ENCODE data around the gene MRPL49. TPM values are rescaled to one million over a fixed set of nuclear protein-coding genes. Genes with fewer than 3 reads are reported as not detected.

MRPL49 gene
- total RNA-seq (10 to 100 TPM; 42.8 to 44.8 TPM), total RNA-seq (40.4 to 66.6 reads per million in 2 donors)

DNA sequence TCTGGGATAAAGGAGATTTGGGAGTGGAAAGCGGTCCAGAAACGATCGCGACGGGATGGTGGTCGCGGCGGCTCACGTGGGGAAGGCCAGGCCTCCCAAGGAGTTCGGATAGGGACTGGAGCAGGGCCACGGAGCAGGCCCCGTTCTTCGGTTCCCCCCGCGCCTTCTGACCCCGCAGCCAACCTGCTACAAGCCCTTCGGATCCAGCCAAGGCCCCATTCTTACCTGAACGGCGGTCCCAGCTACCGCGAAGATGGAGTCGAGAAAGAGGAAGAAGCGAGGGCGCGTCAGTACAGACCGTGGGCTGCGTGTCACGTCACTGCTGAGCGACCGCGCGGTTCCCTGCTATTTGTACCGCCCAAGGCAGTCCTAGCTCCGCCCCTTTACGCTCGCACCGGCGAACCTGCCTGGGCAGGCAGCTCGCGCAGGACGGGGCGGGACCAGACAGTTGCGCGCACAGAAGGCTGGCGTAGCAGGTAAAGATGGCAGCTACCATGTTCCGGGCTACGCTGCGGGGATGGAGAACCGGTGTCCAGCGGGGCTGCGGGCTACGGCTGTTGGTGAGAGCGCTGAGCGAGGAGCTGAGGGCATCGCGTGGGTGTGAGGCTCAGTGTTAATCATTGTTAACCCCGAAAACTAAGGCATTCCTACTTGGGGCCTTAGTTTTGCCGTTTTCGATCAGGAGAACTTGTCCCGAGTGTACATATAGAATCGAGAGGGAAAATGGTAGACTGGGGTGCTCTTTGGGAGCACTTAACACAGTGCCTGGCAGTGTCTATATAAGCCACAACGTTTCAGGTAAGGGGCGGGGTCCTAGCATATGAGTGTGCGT is at the start of gene MRPL49, which contains the start of gene FAU:
MRPL49 (plus strand) TSS at position 457 of the 832 bp plus-strand sequence; CDS start at position 483, 26 bp downstream.
FAU (minus strand) TSS at position 270 of the 832 bp plus-strand sequence. CDS start 321 bp downstream, outside the sequence.
- DNase-seq (peak; percentile 96 to 97 (median 97)), ATAC-seq (peak; percentile 81)
- Mint-ChIP-seq H3K4me1 (peaks cover 27% of the 10 kb centered on the region), H3K4me3 (peak within 1 kb of the TSS; percentile 99), H3K27me3 (no peaks in the 10 kb centered on the region), H3K27ac (peak within 1 kb of the TSS; percentile 99), H3K36me3 (ENCODE audit: low read depth) (peaks cover 12% of the 10 kb centered on the region)
- H3K9me3 ChIP-seq (ENCODE audit: control insufficient read depth, low read length, poor library complexity, severe bottlenecking), result no peaks in the 10 kb centered on the region

DNA sequence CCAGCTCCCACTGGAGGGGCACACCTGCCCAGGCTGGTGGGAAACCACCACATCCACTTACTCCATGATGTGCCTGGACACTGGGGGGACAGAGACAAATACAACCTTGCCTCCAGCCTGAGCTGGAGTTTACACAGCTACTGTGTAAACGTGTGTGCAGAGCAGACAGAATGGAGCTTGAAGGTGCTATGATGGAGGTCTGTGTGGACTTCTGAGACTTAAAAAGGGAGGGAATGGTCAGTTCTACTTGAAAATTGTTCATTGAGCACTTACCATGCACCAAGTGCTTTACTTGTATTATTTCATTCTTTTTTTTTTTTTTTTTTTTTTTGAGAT is 49.5 kb upstream of the MRPL49 start:
- Mint-ChIP-seq H3K4me1 (no peaks in the 10 kb centered on the region), H3K4me3 (no peak overlapping the region), H3K36me3 (ENCODE audit: low read depth) (no peaks in the 10 kb centered on the region), H3K27me3 (no peaks in the 10 kb centered on the region), H3K27ac (no peak overlapping the region)
- DNase-seq, result no peak
- no peak for ATAC-seq
- H3K9me3 ChIP-seq (ENCODE audit: control insufficient read depth, low read length, poor library complexity, severe bottlenecking), result no peaks in the 10 kb centered on the region

DNA sequence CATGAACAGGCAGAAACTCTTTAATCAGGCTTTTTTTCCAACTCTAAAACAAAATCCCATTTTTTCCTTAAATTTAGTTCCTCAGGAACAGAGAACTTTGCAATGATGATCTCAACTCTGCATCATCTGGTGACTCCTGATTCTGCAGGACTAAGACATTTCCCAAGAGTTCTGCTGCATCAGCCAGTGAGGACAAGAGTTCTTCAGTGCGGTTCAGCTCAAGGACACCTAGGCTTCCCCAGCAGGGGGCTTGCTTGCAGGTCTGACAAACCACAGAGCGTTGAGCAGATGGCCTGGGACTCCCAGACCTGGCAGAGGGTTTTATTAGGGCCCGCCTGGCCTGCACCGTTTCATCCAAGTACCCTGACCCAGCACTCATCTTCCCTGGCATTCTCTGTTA is 44.7 kb upstream of the MRPL49 start:
- H3K36me3 Mint-ChIP-seq (ENCODE audit: low read depth), result no peaks in the 10 kb centered on the region
- no peaks in the 10 kb centered on the region for H3K27me3 Mint-ChIP-seq

DNA sequence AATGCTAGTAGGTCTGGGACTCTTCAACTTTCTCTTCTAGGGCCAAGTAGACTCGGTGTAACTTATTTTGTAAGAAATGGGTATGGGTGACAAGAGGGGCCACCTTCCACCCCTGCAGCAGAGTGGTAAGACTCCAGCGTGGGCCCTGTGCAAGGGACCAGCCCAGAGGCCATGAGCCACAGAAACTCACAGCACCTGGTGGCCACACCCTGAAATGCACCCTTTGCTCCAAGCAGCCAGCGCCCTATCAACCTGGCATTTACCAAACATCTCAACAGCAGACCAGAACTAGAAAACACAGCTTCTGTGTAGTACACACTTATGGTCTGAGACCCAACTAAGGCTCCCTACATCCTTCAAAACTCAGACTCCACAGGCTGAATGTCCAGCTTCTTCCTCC is 44.0 kb upstream of the MRPL49 start:
- H3K27ac Mint-ChIP-seq, result peak overlapping the region; percentile 49
- H3K27me3 Mint-ChIP-seq, result no peaks in the 10 kb centered on the region
- ATAC-seq (peak; percentile 99), DNase-seq (peak; percentile 49 to 66 (median 54))
- H3K36me3 Mint-ChIP-seq (ENCODE audit: low read depth), result no peaks in the 10 kb centered on the region
- H3K4me1 Mint-ChIP-seq, result peaks cover 8% of the 10 kb centered on the region
- H3K4me3 Mint-ChIP-seq, result no peak overlapping the region
- no peaks in the 10 kb centered on the region for H3K9me3 ChIP-seq (ENCODE audit: control insufficient read depth, low read length, poor library complexity, severe bottlenecking)

More for the DNA sequence above, 44.7 kb upstream of the MRPL49 start:
- no peak for ATAC-seq
- Mint-ChIP-seq H3K27ac (peak overlapping the region; percentile 49), H3K4me1 (peaks cover 8% of the 10 kb centered on the region), H3K4me3 (peak overlapping the region; percentile 25)
- no peaks in the 10 kb centered on the region for H3K9me3 ChIP-seq (ENCODE audit: control insufficient read depth, low read length, poor library complexity, severe bottlenecking)
- no peak for DNase-seq

DNA sequence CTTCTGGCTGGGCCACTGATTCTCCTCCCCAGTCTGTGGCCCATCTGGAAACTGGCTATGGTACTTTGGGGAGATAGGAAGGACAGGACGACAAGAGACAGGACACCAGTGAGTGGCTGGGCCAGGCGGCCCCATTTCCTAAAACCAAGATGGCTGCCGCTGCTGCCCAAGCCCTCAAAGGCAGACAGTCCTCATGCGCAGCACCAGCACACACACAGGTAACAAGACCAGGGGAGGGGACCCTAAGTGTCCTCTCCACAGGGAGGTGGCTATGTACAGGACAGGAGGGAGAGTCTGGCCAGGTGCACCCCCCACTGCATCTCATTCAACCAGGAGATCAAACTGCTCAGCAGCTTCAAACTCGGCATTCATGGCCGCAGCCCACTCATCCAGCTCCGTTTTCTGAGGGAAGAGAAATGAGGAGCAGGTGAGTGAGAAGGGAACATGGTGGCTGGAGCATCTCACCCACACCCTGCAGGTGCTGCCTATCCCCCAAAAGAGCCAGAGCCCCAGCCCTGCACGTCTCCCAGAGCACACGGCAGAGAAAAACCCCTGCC is 43.3 kb upstream of the MRPL49 start:
- H3K4me1 Mint-ChIP-seq, result peaks cover 12% of the 10 kb centered on the region
- no peak overlapping the region for H3K4me3 Mint-ChIP-seq
- ATAC-seq (no peak), DNase-seq (no peak)
- H3K36me3 Mint-ChIP-seq (ENCODE audit: low read depth), result no peaks in the 10 kb centered on the region
- peak overlapping the region; percentile 49 for H3K27ac Mint-ChIP-seq
- H3K9me3 ChIP-seq (ENCODE audit: control insufficient read depth, low read length, poor library complexity, severe bottlenecking), result no peaks in the 10 kb centered on the region
- H3K27me3 Mint-ChIP-seq, result no peaks in the 10 kb centered on the region

DNA sequence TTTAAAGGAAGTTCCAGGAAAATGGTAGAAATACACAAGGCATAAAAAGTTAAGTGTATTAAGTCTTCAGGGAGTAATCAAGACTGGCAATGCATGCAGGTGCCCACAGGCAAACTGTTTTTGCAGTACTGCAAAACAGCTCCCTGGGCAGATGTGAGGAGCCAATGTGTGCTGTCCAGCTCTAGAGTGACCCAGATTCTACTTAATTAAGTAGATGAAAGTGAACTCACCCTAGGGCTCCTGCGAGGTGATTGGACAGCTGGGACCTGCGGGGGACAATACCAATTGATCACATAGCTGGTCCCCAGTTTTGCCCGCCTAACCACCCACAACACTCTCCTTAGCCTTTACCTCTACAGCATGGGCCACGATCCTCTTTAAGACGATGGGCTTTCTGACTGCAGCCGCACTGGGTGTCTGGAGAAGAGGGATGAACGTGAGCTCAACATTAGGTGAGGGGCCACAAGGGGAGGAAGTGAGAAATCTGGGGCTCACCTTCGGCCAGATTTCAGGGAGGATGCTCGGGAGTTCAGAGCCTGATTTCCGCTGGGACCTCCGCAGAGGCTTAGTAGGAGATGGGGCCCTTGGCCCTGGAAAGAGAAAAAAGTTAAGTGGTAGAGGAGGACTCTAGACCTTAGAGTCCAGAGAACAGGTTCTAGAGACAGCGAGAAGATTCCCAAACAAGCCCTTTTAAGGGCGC is 38.8 kb upstream of the MRPL49 start:
- DNase-seq (no peak), ATAC-seq (no peak)
- H3K9me3 ChIP-seq (ENCODE audit: control insufficient read depth, low read length, poor library complexity, severe bottlenecking), result no peaks in the 10 kb centered on the region
- Mint-ChIP-seq H3K36me3 (ENCODE audit: low read depth) (peaks cover 8% of the 10 kb centered on the region), H3K27me3 (no peaks in the 10 kb centered on the region), H3K4me3 (peak overlapping the region; percentile 98), H3K4me1 (peaks cover 21% of the 10 kb centered on the region), H3K27ac (peak overlapping the region; percentile 96)

DNA sequence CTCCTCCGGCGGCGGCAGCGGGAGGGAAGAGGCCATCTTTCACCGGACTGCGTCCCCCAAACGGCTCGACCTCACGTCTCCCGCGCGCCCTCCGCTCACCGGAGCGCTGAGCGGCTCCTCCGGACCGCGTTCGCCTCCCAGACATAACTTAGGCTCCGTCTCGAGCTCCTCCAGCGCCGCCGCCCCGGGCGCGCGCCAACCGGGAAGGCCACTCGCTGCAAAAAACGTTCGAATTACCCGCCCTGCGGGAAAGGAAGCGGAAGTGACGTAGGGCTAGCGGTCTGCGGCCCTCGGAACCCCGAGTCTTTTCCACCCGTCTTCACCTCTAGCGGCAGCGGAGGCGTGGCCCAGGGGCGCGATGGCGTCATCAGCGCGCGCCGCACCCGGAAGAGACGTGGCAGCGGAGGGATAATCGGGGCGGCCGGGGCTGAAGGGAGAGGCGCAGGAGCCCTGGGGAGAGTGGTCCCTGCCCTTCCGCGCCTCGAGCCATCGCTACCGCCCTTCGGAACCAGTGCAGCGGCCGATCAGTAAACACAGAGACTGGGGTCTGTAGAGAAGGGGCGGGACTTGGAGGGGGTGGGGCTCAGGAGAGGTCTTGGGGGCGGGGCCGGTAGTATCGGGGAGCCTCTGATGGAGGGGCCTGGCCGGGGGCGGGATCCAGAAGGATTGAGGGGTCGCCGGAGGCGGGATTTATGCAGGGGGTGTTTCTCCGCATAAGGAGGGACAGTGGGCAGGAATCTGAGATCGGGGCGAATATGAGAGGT is 38.1 kb upstream of the MRPL49 start, which contains the start of the genes CDCA5 and ZFPL1:
CDCA5 (minus strand) TSS at position 207 of the 764 bp plus-strand sequence; CDS start at position 145, 62 bp downstream.
ZFPL1 (plus strand) TSS at position 389 of the 764 bp plus-strand sequence. CDS start 477 bp downstream, outside the sequence.
- H3K9me3 ChIP-seq (ENCODE audit: control insufficient read depth, low read length, poor library complexity, severe bottlenecking), result no peaks in the 10 kb centered on the region
- DNase-seq (peak; percentile 92 to 95 (median 92)), ATAC-seq (peak; percentile 92)
- H3K27me3 Mint-ChIP-seq, result no peaks in the 10 kb centered on the region
- H3K4me3 Mint-ChIP-seq, result peak within 1 kb of the TSS; percentile 98
- H3K27ac Mint-ChIP-seq, result peak within 1 kb of the TSS; percentile 96
- peaks cover 10% of the 10 kb centered on the region for H3K36me3 Mint-ChIP-seq (ENCODE audit: low read depth)
- H3K4me1 Mint-ChIP-seq, result peaks cover 22% of the 10 kb centered on the region

DNA sequence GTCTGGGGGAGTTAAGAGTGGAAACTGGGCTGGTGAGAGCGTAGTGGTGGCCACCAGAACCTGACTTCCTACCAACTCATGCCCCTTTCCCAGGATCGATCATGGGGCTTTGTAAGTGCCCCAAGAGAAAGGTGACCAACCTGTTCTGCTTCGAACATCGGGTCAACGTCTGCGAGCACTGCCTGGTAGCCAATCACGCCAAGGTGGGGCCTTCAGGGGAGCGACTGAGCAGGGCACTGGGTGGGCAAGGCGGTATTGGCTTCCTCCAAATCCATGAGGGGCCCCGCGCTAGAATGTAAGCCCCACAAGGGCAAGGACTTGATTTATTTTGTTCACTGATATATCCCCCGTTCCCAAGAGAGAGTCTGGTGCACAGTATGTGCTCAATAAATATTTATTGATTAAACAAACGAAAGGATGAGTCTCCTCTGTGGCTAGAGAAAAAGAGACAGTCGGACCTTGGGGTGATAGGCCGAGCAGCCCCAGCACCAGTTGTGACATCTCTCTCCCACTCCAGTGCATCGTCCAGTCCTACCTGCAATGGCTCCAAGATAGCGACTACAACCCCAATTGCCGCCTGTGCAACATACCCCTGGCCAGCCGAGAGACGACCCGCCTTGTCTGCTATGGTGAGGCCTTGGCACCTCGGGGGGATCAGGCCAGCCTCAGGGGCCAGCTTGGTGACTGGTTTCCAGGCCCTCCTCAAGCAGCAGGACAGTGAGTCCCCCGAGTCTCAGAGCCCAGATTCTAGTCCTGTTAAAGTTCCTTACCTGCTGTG is 37.3 kb upstream of the MRPL49 start:
- peaks cover 10% of the 10 kb centered on the region for H3K36me3 Mint-ChIP-seq (ENCODE audit: low read depth)

DNA sequence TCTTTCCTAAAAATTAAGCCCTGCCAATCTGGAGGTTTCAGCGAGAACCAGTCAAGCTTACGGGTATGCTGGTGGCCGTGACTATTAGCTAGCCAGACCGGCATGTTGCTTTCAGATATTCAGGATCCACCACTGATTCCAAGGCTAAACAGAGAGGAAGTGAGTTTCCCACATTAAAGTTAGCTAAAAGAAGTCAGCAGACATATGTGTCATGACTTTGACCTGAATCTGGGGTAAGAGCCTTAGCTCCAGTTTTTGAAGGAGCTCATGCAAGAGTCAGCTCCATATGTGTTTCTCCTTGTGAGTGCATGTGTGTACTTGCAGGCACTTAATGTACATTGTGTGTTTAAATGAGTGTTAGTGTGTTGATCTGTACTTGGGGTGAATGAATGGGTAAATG is 36.7 kb upstream of the MRPL49 start:
- Mint-ChIP-seq H3K27ac (peak overlapping the region; percentile 96), H3K27me3 (no peaks in the 10 kb centered on the region), H3K36me3 (ENCODE audit: low read depth) (peaks cover 10% of the 10 kb centered on the region), H3K4me3 (peak overlapping the region; percentile 98), H3K4me1 (peaks cover 22% of the 10 kb centered on the region)
- no peak for ATAC-seq
- DNase-seq, result no peak
- no peaks in the 10 kb centered on the region for H3K9me3 ChIP-seq (ENCODE audit: control insufficient read depth, low read length, poor library complexity, severe bottlenecking)

More for the DNA sequence above, 37.3 kb upstream of the MRPL49 start:
- no peak for DNase-seq
- Mint-ChIP-seq H3K27me3 (no peaks in the 10 kb centered on the region), H3K4me1 (peaks cover 22% of the 10 kb centered on the region), H3K27ac (peak overlapping the region; percentile 96), H3K4me3 (peak overlapping the region; percentile 98)
- no peak for ATAC-seq
- no peaks in the 10 kb centered on the region for H3K9me3 ChIP-seq (ENCODE audit: control insufficient read depth, low read length, poor library complexity, severe bottlenecking)

DNA sequence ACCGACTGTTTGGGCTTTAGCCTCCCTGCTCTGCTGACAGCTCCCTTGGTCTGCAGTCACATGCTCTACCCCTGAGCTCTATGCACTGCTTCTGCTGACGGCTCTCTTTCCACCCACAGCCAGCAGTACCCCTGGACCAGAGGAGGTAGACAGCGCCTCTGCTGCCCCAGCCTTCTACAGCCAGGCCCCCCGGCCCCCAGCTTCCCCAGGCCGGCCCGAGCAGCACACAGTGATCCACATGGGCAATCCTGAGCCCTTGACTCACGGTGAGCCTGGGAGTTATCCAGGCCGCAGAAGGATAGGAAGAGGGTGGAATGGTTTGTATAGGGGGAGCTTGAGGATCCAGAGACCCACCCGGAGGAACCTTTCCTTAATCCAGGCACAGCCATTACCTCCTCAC is 35.3 kb upstream of the MRPL49 start:
- no peak for DNase-seq
- no peak for ATAC-seq
- no peaks in the 10 kb centered on the region for H3K9me3 ChIP-seq (ENCODE audit: control insufficient read depth, low read length, poor library complexity, severe bottlenecking)
- Mint-ChIP-seq H3K4me3 (no peak overlapping the region), H3K36me3 (ENCODE audit: low read depth) (peaks cover 10% of the 10 kb centered on the region), H3K27me3 (no peaks in the 10 kb centered on the region), H3K4me1 (peaks cover 22% of the 10 kb centered on the region), H3K27ac (no peak overlapping the region)

DNA sequence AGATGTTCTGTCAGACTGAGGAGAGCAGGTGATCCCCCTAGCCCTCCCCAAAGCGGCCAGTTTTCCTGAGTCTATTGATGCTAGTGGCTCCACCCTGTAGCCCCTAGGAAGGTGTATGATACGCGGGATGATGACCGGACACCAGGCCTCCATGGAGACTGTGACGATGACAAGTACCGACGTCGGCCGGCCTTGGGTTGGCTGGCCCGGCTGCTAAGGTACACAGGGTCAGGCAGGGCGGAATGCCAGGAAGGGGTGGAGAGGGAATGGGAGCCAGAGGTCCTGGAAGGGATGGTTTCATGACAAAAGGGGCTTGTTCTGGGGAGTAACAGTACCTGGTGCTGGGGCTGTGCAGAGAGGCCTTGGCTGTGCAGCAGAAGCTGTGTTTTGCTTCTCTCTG is 34.9 kb upstream of the MRPL49 start:
- no peaks in the 10 kb centered on the region for H3K27me3 Mint-ChIP-seq
- ATAC-seq, result no peak
- no peak for DNase-seq
- H3K27ac Mint-ChIP-seq, result no peak overlapping the region
- H3K9me3 ChIP-seq (ENCODE audit: control insufficient read depth, low read length, poor library complexity, severe bottlenecking), result no peaks in the 10 kb centered on the region
- H3K4me3 Mint-ChIP-seq, result no peak overlapping the region
- H3K4me1 Mint-ChIP-seq, result peaks cover 22% of the 10 kb centered on the region
- peaks cover 10% of the 10 kb centered on the region for H3K36me3 Mint-ChIP-seq (ENCODE audit: low read depth)

DNA sequence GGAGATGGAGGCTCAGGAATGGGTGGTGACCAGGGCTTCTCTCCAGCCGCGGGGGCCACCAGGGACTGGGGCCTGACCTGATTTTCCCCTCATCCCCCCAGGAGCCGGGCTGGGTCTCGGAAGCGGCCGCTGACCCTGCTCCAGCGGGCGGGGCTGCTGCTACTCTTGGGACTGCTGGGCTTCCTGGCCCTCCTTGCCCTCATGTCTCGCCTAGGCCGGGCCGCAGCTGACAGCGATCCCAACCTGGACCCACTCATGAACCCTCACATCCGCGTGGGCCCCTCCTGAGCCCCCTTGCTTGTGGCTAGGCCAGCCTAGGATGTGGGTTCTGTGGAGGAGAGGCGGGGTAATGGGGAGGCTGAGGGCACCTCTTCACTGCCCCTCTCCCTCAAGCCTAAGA is 34.3 kb upstream of the MRPL49 start:
- ATAC-seq, result no peak
- no peak overlapping the region for H3K4me3 Mint-ChIP-seq
- H3K4me1 Mint-ChIP-seq, result peaks cover 22% of the 10 kb centered on the region
- H3K36me3 Mint-ChIP-seq (ENCODE audit: low read depth), result peaks cover 10% of the 10 kb centered on the region
- H3K27me3 Mint-ChIP-seq, result no peaks in the 10 kb centered on the region
- no peaks in the 10 kb centered on the region for H3K9me3 ChIP-seq (ENCODE audit: control insufficient read depth, low read length, poor library complexity, severe bottlenecking)
- no peak for DNase-seq
- peak overlapping the region; percentile 21 for H3K27ac Mint-ChIP-seq

Data from T-helper 17 cell (primary cell).